GM12875 (cell line): ENCODE measurements around the gene ZNF292.
"Not testable (repeated sequence)": the region's sequence is repeated elsewhere in the genome, so short reads cannot be mapped to it uniquely, and the experiment has no call there.

Experiments used
- H3K4me3 ChIP-seq: one replicate; pipeline ENCODE4 v1.5.1; 2011; ENCODE audit warnings: low read depth, low read length, control low read depth
- CTCF ChIP-seq: IDR thresholded peaks from 2 replicates; pipeline ENCODE4 v1.5.1; 2011; ENCODE audit warnings: low read depth, mild to moderate bottlenecking, control low read depth, inconsistent platforms, low read length, moderate library complexity, borderline replicate concordance; ENCODE audit not compliant: insufficient read depth

Gene ZNF292

GRCh38 chr6:87122477-87122876, 32.9 kb upstream of the ZNF292 start:
- TF ChIP-seq CTCF, result no peak
- H3K4me3 ChIP-seq, result no peak overlapping the region

GRCh38 chr6:87124074-87124473, 31.3 kb upstream of the ZNF292 start:
- no peak overlapping the region for H3K4me3 ChIP-seq
- TF ChIP-seq CTCF, result no peak

- H3K4me3 ChIP-seq, result no peak overlapping the region
- no peak for TF ChIP-seq CTCF
These were observed 28.9 kb upstream of the ZNF292 start for GRCh38 chr6:87126501-87126900.

- H3K4me3 ChIP-seq, result no peak overlapping the region
- no peak for TF ChIP-seq CTCF
These were observed 27.6 kb upstream of the ZNF292 start for GRCh38 chr6:87127737-87128136.

GRCh38 chr6:87136963-87137362, 18.4 kb upstream of the ZNF292 start:
- no peak for TF ChIP-seq CTCF
- no peak overlapping the region for H3K4me3 ChIP-seq

- TF ChIP-seq CTCF, result peak; percentile 50
- no peak overlapping the region for H3K4me3 ChIP-seq
These were observed 16.1 kb upstream of the ZNF292 start for GRCh38 chr6:87139236-87139635.

GRCh38 chr6:87139927-87140326, 15.4 kb upstream of the ZNF292 start:
- not testable (repeated sequence) for H3K4me3 ChIP-seq

- TF ChIP-seq CTCF, result no peak
- H3K4me3 ChIP-seq, result no peak overlapping the region
These were observed 9.0 kb upstream of the ZNF292 start for GRCh38 chr6:87146363-87146762.
